ENCODE results near the gene FIGNL2.

The FIGNL2 gene

DNA sequence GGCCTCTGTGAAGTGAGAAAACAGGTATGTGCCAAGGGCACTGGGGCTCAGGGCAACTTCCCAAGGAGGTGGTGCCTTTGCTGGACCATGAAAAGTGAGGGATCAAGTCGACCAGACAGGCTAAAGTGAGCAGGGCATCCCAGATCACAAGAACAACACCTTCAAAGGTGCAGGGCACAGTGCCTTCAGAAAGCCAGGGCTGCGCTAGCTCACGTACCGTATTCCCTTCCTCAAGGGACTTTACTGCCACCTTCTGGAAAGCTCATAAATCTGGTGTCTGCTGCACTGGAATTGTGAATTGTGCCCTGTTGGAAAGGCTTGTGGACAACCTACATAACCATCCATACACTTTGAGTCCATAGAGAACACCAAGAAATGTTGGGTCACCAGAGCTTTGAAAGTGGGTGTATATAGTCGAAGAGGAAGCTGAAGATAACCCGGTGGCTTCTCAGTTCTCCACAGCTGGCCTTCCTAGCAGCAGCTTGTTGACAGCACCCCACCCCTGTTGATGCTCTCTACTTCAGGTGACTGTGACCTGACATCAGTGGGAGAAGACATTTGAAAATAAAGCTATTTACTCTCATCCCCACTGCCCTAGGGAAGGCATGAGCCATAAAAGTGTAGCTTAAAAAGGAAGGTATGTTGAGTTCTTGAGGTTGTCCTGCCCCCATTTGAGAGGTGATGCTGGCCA is 24.5 kb downstream of the FIGNL2 start:
- no peak overlapping the region for H3K27ac ChIP-seq
- TF ChIP-seq, protein P1, sequence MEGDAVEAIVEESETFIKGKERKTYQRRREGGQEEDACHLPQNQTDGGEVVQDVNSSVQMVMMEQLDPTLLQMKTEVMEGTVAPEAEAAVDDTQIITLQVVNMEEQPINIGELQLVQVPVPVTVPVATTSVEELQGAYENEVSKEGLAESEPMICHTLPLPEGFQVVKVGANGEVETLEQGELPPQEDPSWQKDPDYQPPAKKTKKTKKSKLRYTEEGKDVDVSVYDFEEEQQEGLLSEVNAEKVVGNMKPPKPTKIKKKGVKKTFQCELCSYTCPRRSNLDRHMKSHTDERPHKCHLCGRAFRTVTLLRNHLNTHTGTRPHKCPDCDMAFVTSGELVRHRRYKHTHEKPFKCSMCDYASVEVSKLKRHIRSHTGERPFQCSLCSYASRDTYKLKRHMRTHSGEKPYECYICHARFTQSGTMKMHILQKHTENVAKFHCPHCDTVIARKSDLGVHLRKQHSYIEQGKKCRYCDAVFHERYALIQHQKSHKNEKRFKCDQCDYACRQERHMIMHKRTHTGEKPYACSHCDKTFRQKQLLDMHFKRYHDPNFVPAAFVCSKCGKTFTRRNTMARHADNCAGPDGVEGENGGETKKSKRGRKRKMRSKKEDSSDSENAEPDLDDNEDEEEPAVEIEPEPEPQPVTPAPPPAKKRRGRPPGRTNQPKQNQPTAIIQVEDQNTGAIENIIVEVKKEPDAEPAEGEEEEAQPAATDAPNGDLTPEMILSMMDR (conservative IDR thresholded peaks at IDR 0.05): peak; percentile 89

DNA sequence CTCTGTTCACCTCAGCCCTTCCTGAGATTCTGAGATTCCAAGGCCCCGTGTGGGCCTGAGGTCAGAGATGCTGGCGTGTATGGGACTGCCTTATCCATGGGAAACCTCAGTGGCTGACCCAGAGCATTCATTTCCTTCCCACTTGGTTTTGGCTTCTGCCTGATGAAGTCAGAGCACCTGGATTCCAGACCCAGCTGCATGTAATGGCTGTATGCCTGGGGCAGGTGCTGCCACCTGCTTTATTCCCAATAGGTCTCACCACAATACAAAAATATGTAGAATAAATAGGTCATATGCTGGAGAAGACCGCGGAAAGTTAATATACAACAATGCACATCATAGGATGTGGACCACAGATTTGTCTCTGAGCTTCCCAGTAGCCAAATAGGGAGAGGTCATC is 25.6 kb downstream of the FIGNL2 start:
- H3K27ac ChIP-seq: no peak overlapping the region
- TF ChIP-seq, protein P1 (conservative IDR thresholded peaks at IDR 0.05): no peak

DNA sequence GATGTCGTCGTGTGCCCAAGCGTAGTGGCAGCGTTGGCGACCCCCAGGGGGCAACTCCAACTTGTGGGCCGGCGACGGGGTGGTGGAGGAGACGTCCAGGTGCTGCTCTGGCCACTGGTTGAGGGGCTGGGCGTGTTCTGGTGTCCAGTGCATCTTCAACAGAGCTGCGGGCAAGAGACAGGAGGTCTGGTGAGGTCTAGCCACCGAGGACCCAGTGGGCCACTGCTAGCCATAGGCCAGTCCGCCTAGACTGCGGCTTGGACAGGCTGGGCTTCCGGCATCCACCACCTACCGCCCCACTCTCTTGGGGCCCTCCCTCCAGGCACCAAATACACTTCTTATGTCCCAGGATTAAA is 26.3 kb downstream of the FIGNL2 start:
- H3K27ac ChIP-seq: no peak overlapping the region
- TF ChIP-seq, protein P1 (conservative IDR thresholded peaks at IDR 0.05): no peak

DNA sequence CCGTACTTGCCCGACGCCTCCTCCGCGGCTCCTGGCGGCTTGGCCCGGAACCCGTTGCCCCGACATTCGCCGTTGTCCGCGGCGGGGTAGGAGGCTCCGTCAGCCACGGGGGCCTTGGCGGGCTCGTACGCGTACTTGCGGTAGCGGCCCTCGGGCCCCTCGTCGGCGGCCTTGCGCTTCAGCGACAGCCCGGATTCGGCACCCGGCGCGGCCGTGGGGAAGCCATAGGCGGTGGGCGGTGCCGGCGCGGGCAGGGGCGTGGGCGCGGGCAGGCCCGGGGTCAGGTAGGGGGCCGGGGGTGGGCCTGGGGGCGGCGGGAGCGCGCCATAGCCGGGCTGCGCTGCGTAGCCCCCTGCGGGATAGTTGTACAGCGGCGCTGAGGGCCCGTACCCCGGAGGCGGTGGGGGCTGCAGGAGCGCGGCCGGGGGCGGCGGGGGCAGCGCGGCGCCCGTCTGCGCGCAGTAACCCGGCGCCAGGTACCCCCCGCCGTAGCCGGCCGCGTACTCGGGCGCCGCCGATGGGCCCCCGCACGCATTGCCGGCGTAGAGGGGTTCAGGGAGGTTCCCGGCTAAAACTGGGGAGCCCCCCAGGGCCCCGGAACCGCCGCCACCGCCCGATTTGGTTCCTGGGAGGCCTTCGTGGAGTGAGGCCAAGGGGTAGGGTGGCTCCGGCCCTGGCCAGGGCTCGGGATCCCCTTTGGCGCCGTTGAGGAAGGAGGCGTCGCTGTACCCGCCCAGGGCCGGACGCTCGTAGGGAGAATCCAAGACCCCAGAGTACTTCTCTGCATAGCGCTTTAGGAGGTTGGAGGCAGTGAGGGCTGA is 26.9 kb downstream of the FIGNL2 start:
- peak overlapping the region; percentile 95 for H3K27ac ChIP-seq
- TF ChIP-seq, protein P1 (conservative IDR thresholded peaks at IDR 0.05): no peak

DNA sequence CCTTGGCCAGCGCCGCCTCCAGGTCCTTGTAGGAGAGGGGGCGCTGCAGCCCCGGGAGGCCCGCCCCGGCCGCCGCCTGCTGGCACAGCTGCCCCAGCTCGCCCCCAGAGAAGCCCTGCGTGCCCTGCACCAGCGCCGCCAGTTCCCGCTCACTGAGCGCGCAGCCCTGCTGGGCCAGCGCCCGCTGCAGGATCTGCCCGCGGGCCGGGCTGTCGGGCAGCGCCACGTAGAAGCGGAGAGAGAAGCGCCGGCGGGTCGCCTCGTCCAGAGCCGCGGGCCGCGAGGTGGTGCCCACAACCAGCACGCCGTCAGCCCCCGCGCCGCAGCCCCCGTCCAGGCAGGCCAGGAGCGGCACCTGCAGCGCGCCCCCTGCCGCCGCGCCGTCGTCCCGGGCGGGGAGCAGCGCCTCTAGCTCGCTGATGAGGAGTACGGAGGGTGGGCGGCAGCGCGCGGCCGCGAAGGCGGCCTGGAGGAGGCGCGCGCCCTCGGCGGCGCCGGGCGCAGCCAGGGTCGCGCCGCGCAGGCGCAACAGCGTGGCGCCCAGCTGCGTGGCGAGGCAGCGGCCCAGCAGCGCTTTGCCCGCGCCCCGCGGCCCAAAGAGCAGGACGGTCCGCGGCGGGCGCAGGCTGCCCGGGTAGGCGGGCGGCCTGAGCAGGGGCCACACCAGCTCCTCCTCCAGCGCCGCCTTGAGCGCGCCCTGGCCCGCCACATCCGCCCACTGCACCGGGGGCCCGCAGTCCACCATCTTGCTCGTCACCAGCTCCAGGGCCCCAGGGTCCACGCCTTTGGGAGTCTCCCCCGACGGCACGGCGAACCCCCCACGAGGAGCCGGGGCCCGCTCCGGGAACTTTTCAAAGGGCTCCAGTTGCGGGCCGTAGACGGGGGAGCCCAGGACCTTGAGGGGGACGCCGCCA is 27.7 kb downstream of the FIGNL2 start:
- TF ChIP-seq, protein P1 (conservative IDR thresholded peaks at IDR 0.05): peak; percentile 83
- H3K27ac ChIP-seq: peak overlapping the region; percentile 95

DNA sequence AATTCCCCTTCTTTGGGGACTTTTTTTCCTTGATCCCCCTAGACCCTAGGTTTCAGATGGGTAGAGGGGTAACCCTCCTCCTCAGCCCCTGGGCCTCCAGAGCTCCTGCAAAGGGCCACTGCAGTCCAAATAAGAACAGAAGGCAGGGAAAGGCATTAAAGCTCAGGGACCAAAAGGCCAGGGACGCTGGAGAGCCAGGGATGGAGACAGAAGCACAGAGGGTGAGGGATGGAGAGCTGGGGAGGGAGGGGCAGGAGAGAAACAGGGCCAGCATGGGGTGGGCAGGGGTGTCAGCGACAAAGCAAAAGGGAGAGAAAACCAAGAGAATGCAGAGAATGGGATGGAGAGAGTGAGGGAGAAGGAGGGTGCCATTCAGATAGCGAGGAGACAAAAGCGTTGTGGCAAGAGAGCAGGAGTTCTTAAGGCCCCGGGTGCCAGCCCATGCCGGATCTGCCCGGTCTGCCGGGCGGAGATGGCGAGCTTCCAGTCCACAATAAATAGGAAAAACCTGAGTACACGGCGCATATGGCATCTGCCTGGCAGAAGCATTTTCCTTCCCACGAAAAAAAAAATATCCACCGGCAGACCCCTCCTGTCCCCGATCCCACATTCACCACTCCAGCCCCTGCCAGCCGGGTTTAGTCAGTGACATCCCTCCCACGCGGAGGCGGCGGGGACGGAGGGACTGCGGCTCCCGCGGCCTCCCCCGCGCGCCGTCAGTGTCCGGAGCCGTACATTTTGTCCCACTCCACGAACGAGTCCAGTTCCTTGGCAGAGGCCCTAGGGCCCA is 28.6 kb downstream of the FIGNL2 start:
- peak overlapping the region; percentile 95 for H3K27ac ChIP-seq
- TF ChIP-seq, protein P1 (conservative IDR thresholded peaks at IDR 0.05): no peak
